IMR-90 (cell line): ENCODE data around the gene SRRM3. TPM values are rescaled to one million over a fixed set of nuclear protein-coding genes. Genes with fewer than 3 reads are reported as not detected.

Experiments
- ATAC-seq: fragments of 200-7000 bp; cut with Tn5 transposase; 2 replicates; pipeline ENCODE4 v1.9.1; 2020; ENCODE audit warnings: low read depth, mild to moderate bottlenecking, moderate library complexity
- BruUV-seq: library from RNA; stranded (reverse); fragments of 400-500 nt; replicated peaks from 2 replicates; lab custom pipeline; 2021; lab: Mats Ljungman, UMichigan
- CTCF ChIA-PET: fragments of 300-600 bp; formaldehyde crosslinking; extraction: SDS; loops from one replicate; lab custom pipeline; 2021; ENCODE audit warnings: antibody characterized with exemption; lab: Yijun Ruan, JAX
- POLR2A ChIA-PET: fragments of 300-600 bp; sonication (Branson Sonifier 250); formaldehyde crosslinking; loops from one replicate; lab custom pipeline; 2022; ENCODE audit warnings: antibody characterized with exemption; ENCODE audit not compliant: unreplicated experiment; lab: Charles Lee
- DNase-seq: peaks from one replicate; pipeline ENCODE4 v3.0.0; 2013
- H2AFZ ChIP-seq: replicated peaks from 2 replicates; pipeline ENCODE3; 2013; ENCODE audit warnings: low read length, mild to moderate bottlenecking; ENCODE audit not compliant: poor library complexity
- H2AK5ac ChIP-seq: 2 replicates; pipeline ENCODE4 v1.6.1; 2013; ENCODE audit warnings: low read depth, low read length, inconsistent platforms
- H2AK9ac ChIP-seq: replicated peaks from 2 replicates; pipeline ENCODE3; 2013; ENCODE audit warnings: mild to moderate bottlenecking, low read depth, low read length, moderate library complexity; ENCODE audit not compliant: poor library complexity
- H2BK120ac ChIP-seq: 2 replicates; pipeline ENCODE4 v1.6.1; 2013; ENCODE audit warnings: low read depth, low read length, inconsistent platforms
- H2BK15ac ChIP-seq: 3 replicates; pipeline ENCODE4 v1.6.1; 2013; ENCODE audit warnings: low read depth, low read length, inconsistent platforms
- H2BK20ac ChIP-seq: 2 replicates; pipeline ENCODE4 v1.6.1; 2013; ENCODE audit warnings: low read depth, mild to moderate bottlenecking, inconsistent platforms, low read length, moderate library complexity
- H2BK5ac ChIP-seq: 2 replicates; pipeline ENCODE4 v1.6.1; 2013; ENCODE audit warnings: mild to moderate bottlenecking, low read depth, low read length, inconsistent platforms; ENCODE audit not compliant: poor library complexity, severe bottlenecking
- H3K14ac ChIP-seq: replicated peaks from 2 replicates; pipeline ENCODE4 v1.6.1; 2013; ENCODE audit warnings: low read depth, low read length, inconsistent platforms
- H3K18ac ChIP-seq: 2 replicates; pipeline ENCODE4 v1.6.1; 2013; ENCODE audit warnings: low read depth, low read length, control low read depth
- H3K23ac ChIP-seq: 2 replicates; pipeline ENCODE4 v1.6.1; 2013; ENCODE audit warnings: low read depth, low read length, inconsistent platforms
- H3K27ac ChIP-seq: 2 replicates; pipeline ENCODE4 v1.5.1; 2013; ENCODE audit warnings: mild to moderate bottlenecking, control low read depth, low read length; ENCODE audit not compliant: insufficient read depth
- H3K27me3 ChIP-seq: 2 replicates; pipeline ENCODE4 v1.6.1; 2013; ENCODE audit warnings: low read length; ENCODE audit not compliant: control insufficient read depth, insufficient read depth
- H3K36me3 ChIP-seq: 2 replicates; pipeline ENCODE4 v1.6.1; 2013; ENCODE audit warnings: low read length, mixed read lengths; ENCODE audit not compliant: control insufficient read depth, insufficient read depth
- H3K4ac ChIP-seq: 2 replicates; pipeline ENCODE4 v1.6.1; 2013; ENCODE audit warnings: low read depth, low read length, inconsistent platforms
- H3K4me1 ChIP-seq: 2 replicates; pipeline ENCODE4 v1.6.1; 2013; ENCODE audit warnings: low read length, mixed read lengths; ENCODE audit not compliant: control insufficient read depth, insufficient read depth
- H3K4me2 ChIP-seq: 2 replicates; pipeline ENCODE4 v1.6.1; 2013; ENCODE audit warnings: low read depth, mild to moderate bottlenecking, control low read depth, low read length, moderate library complexity
- H3K4me3 ChIP-seq: 2 replicates; pipeline ENCODE4 v1.5.1; 2013; ENCODE audit warnings: low read depth, mild to moderate bottlenecking, control low read depth, low read length, moderate library complexity; ENCODE audit not compliant: insufficient read depth
- H3K56ac ChIP-seq: 2 replicates; pipeline ENCODE4 v1.6.1; 2013; ENCODE audit warnings: low read length, inconsistent platforms; ENCODE audit not compliant: insufficient read depth; ENCODE audit errors: extremely low read depth
- H3K79me1 ChIP-seq, 2 experiments: 2 replicates each; pipeline ENCODE4 v1.6.1; 2013; ENCODE audit warnings: low read length in 2 of 2, inconsistent platforms in 1 of 2, low read depth in 1 of 2
- H3K9ac ChIP-seq: 2 replicates; pipeline ENCODE4 v1.6.1; 2013; ENCODE audit warnings: low read depth, low read length, control low read depth
- H3K9me1 ChIP-seq: 2 replicates; pipeline ENCODE4 v1.6.1; 2013; ENCODE audit warnings: low read length, inconsistent platforms; ENCODE audit not compliant: insufficient read depth
- H3K9me3 ChIP-seq: 2 replicates; pipeline ENCODE4 v1.6.1; 2013; ENCODE audit warnings: low read length; ENCODE audit not compliant: control insufficient read depth, insufficient read depth
- H4K20me1 ChIP-seq: 2 replicates; pipeline ENCODE4 v1.6.1; 2013; ENCODE audit warnings: low read length, inconsistent platforms; ENCODE audit not compliant: insufficient read depth
- H4K5ac ChIP-seq: 2 replicates; pipeline ENCODE4 v1.6.1; 2013; ENCODE audit warnings: mild to moderate bottlenecking, low read depth, low read length, control low read depth
- H4K8ac ChIP-seq, 2 experiments: 2 replicates each; pipeline ENCODE4 v1.6.1; 2013; ENCODE audit warnings: low read depth in 2 of 2, low read length in 2 of 2, control low read depth in 1 of 2, inconsistent platforms in 1 of 2
- H4K91ac ChIP-seq: 2 replicates; pipeline ENCODE4 v1.6.1; 2013; ENCODE audit warnings: low read depth, low read length, inconsistent platforms; ENCODE audit not compliant: insufficient read depth
- BHLHE40 ChIP-seq: fragments of 150-350 bp; IDR thresholded peaks from 2 replicates; pipeline ENCODE4 v1.6.1; 2016; ENCODE audit warnings: mild to moderate bottlenecking, low read depth, low read length
- CEBPB ChIP-seq: IDR thresholded peaks from 2 replicates; pipeline ENCODE4 v1.6.1; 2012; ENCODE audit warnings: low read depth, low read length, improper control_type of control experiment
- CHD1 ChIP-seq: IDR thresholded peaks from 2 replicates; pipeline ENCODE4 v1.6.1; 2012; ENCODE audit warnings: low read depth, low read length, improper control_type of control experiment
- FOS ChIP-seq: fragments of 150-350 bp; IDR thresholded peaks from 2 replicates; pipeline ENCODE4 v1.6.1; 2016; ENCODE audit warnings: low read depth, low read length
- MAZ ChIP-seq: IDR thresholded peaks from 2 replicates; pipeline ENCODE4 v1.6.1; 2012; ENCODE audit warnings: low read depth, mild to moderate bottlenecking, low read length, improper control_type of control experiment, moderate library complexity, borderline replicate concordance
- NFE2L2 ChIP-seq: fragments of 150-350 bp; IDR thresholded peaks from 2 replicates; pipeline ENCODE4 v1.6.1; 2016; ENCODE audit warnings: low read depth, mild to moderate bottlenecking, low read length
- RAD21 ChIP-seq: IDR thresholded peaks from 2 replicates; pipeline ENCODE4 v1.6.1; 2012; ENCODE audit warnings: low read length, improper control_type of control experiment
- RCOR1 ChIP-seq: IDR thresholded peaks from 2 replicates; pipeline ENCODE4 v1.6.1; 2012; ENCODE audit warnings: mild to moderate bottlenecking, low read length, improper control_type of control experiment; ENCODE audit not compliant: insufficient replicate concordance
- SMC3 ChIP-seq: fragments of 150-350 bp; IDR thresholded peaks from 2 replicates; pipeline ENCODE4 v1.6.1; 2016; ENCODE audit warnings: low read depth, mild to moderate bottlenecking, antibody characterized with exemption, low read length, moderate library complexity
- whole genome bisulfite sequencing, 2 experiments: methylation state at CpG; one replicate each; pipeline versions ENCODE4 v1.1.5 to v1.1.7; 2013; ENCODE audit warnings: missing lambda C conversion rate in 2 of 2; ENCODE audit not compliant: insufficient read length in 1 of 2; ENCODE audit errors: extremely low coverage in 2 of 2; 5-methylcytosine and 5-hydroxymethylcytosine counted together
- dilution Hi-C: fragments of 300-500 bp; cut with HindIII; formaldehyde crosslinking; loops from one replicate; pipeline ENCODE4 v1.14.3; 2018; ENCODE audit warnings: low sequenced_read_pairs; ENCODE audit not compliant: unreplicated experiment
- in situ Hi-C: fragments of 300-500 bp; cut with MboI; formaldehyde crosslinking; loops from 3 replicates; pipeline ENCODE4 v1.14.3; 2019; ENCODE audit warnings: low sequenced_read_pairs, inconsistent platforms, mixed read lengths
- intact Hi-C: fragments of 100-400 bp; cut with micrococcal nuclease; formaldehyde crosslinking; loops from 2 replicates; pipeline ENCODE4 v1.10.0; 2022
- polyA plus RNA-seq, 3 experiments: library from polyadenylated mRNA; depleted of rRNA; stranded (reverse); fragments of >200 nt; gene quantifications; 2 replicates each; pipeline ENCODE4 v1.2.3, GENCODE V29; 2012; ENCODE audit warnings: low replicate concordance in 1 of 3
- total RNA-seq: library from RNA; depleted of rRNA; stranded (reverse); fragments of >200 nt; gene quantifications from 2 replicates; pipeline ENCODE4 v1.2.3, GENCODE V29; 2012
- TF ChIP-seq, protein P1 (sequence below): conservative IDR thresholded peaks from 2 replicates; pipeline ENCODE4 v1.5.1; 2012; ENCODE audit warnings: mild to moderate bottlenecking, low read depth, low read length, improper control_type of control experiment
- TF ChIP-seq, protein P2 (sequence below): fragments of 150-350 bp; IDR thresholded peaks from 2 replicates; pipeline ENCODE4 v1.6.1; 2016; ENCODE audit warnings: low read depth, mild to moderate bottlenecking, low read length, moderate library complexity, borderline replicate concordance

SRRM3 gene
- total and polyA plus RNA-seq, 2 of the 4 experiments (the other 2 are of a cell fraction), result 0.18 to 2.5 TPM

DNA sequence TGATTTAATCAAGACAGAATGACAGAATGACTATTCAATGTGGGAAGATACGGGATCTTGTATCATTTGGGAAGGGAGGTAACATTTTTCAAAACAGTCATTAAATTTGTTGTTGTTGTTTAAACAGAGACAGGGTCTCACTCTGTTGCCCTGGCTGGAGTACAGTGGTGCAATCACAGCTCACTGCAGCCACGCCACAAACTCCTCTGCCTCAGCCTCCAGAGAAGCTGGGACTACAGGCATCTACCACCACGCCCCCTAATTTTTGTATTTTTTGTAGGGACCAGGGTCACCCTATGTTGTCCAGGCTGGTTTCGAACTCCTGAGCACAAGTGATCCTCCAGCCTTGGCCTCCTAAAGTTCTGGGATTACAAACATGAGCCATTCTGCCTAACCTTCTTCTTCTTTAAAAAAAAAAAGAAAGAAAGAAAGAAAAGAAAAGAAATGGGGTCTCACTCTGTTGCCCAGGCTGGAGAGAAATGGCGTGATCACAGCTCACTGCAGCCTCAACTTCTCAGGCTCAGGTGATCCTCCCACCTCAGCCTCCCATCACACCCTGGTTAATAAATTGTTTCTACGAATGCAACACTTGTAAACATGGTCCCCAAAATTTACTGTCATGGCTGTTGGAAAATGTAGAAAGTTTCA lies 132.7 kb downstream of the SRRM3 start:
- Histone ChIP-seq H4K20me1 (peaks cover 99% of the 10 kb centered on the region), H2BK120ac (no peak overlapping the region), H4K8ac (no peak overlapping the region), H3K4ac (no peak overlapping the region), H2BK15ac (no peak overlapping the region), H3K79me1 (peaks cover 4 to 71% of the 10 kb centered on the region in 2 experiments; a peak in 3 of 4 replicates), H2AFZ (no peak overlapping the region), H3K9me3 (no peaks in the 10 kb centered on the region), H2AK9ac (no peak overlapping the region), H4K5ac (no peak overlapping the region), H3K14ac (no peak overlapping the region), H2BK20ac (no peak overlapping the region), H3K9ac (no peak overlapping the region), H3K18ac (no peak overlapping the region), H3K4me2 (no peak overlapping the region), H3K4me1 (peaks cover 19% of the 10 kb centered on the region), H3K23ac (no peak overlapping the region), H3K36me3 (peaks cover 27% of the 10 kb centered on the region), H3K4me3 (no peak overlapping the region), H3K56ac (no peak overlapping the region), H3K27ac (no peak overlapping the region), H3K27me3 (no peaks in the 10 kb centered on the region), H2BK5ac (no peak overlapping the region), H4K91ac (no peak overlapping the region), H3K9me1 (peaks cover 35% of the 10 kb centered on the region), H2AK5ac (no peak overlapping the region)
- no peak for ATAC-seq
- dilution Hi-C loops (no loop called here), in situ Hi-C loops (no loop called here), intact Hi-C loops (no loop called here)
- no peak for DNase-seq
- TF ChIP-seq, protein P1, sequence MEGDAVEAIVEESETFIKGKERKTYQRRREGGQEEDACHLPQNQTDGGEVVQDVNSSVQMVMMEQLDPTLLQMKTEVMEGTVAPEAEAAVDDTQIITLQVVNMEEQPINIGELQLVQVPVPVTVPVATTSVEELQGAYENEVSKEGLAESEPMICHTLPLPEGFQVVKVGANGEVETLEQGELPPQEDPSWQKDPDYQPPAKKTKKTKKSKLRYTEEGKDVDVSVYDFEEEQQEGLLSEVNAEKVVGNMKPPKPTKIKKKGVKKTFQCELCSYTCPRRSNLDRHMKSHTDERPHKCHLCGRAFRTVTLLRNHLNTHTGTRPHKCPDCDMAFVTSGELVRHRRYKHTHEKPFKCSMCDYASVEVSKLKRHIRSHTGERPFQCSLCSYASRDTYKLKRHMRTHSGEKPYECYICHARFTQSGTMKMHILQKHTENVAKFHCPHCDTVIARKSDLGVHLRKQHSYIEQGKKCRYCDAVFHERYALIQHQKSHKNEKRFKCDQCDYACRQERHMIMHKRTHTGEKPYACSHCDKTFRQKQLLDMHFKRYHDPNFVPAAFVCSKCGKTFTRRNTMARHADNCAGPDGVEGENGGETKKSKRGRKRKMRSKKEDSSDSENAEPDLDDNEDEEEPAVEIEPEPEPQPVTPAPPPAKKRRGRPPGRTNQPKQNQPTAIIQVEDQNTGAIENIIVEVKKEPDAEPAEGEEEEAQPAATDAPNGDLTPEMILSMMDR, result no peak
- TF ChIP-seq MAZ (no peak), SMC3 (no peak), BHLHE40 (no peak), NFE2L2 (no peak), CHD1 (no peak), RCOR1 (no peak), RAD21 (no peak), CEBPB (no peak), FOS (no peak)
- TF ChIP-seq, protein P2, sequence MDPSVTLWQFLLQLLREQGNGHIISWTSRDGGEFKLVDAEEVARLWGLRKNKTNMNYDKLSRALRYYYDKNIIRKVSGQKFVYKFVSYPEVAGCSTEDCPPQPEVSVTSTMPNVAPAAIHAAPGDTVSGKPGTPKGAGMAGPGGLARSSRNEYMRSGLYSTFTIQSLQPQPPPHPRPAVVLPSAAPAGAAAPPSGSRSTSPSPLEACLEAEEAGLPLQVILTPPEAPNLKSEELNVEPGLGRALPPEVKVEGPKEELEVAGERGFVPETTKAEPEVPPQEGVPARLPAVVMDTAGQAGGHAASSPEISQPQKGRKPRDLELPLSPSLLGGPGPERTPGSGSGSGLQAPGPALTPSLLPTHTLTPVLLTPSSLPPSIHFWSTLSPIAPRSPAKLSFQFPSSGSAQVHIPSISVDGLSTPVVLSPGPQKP, result no peak
- no CpG with 5 or more reads among the region's 6 CpGs for WGBS, 2 experiments
- ChIA-PET POLR2A (interaction anchor here (0.7 kb wide), 1 partner anchor 11 kb away, joined by 3 read pairs; no protein-coding TSS in a partner anchor), CTCF (interaction anchor here (1.1 kb wide), 1 partner anchor 19 kb away, joined by 3 read pairs; no protein-coding TSS in a partner anchor)
- no TSS peak for BruUV-seq
